ENCODE data around the gene PICALM.

The PICALM gene

GRCh38 chr11:86046116-86046515, 22.8 kb downstream of the PICALM start:
- DNase-seq, result no peak

GRCh38 chr11:86043765-86044503, 24.9 kb downstream of the PICALM start:
- no peak for DNase-seq

GRCh38 chr11:86041975-86042378, 26.9 kb downstream of the PICALM start:
- DNase-seq, result peak in 5 of 6 experiments; percentile 17 to 78 (median 43)

- DNase-seq, result no peak
These were observed 27.7 kb downstream of the PICALM start for GRCh38 chr11:86040919-86041850.

GRCh38 chr11:86039094-86039493, 29.8 kb downstream of the PICALM start:
- DNase-seq, result no peak

- no peak for DNase-seq
These were observed 31.1 kb downstream of the PICALM start for GRCh38 chr11:86037743-86038142.

GRCh38 chr11:86035920-86036319, 33.0 kb downstream of the PICALM start:
- no peak for DNase-seq

GRCh38 chr11:86035164-86035563, 33.7 kb downstream of the PICALM start:
- no peak for DNase-seq

GRCh38 chr11:86034710-86035109, 34.2 kb downstream of the PICALM start:
- DNase-seq, result no peak

- no peak for DNase-seq
These were observed 47.5 kb downstream of the PICALM start for GRCh38 chr11:86021377-86021776.

GRCh38 chr11:86018249-86018648, 50.6 kb downstream of the PICALM start:
- DNase-seq, result no peak

- DNase-seq, result no peak
These were observed 52.4 kb downstream of the PICALM start for GRCh38 chr11:86016451-86016850.

- no peak for DNase-seq
These were observed 53.2 kb downstream of the PICALM start for GRCh38 chr11:86015699-86016098.

GRCh38 chr11:86014221-86014620, 54.7 kb downstream of the PICALM start:
- DNase-seq, result no peak

- DNase-seq, result no peak
These were observed 55.2 kb downstream of the PICALM start for GRCh38 chr11:86013713-86014112.

GRCh38 chr11:86011175-86011574, 57.7 kb downstream of the PICALM start:
- no peak for DNase-seq

GRCh38 chr11:86003654-86004053, 65.2 kb downstream of the PICALM start:
- no peak for DNase-seq

- no peak for DNase-seq
These were observed 66.5 kb downstream of the PICALM start for GRCh38 chr11:86002431-86002830.

- no peak for DNase-seq
These were observed 77.4 kb downstream of the PICALM start for GRCh38 chr11:85991508-85991907.

- no peak for DNase-seq
These were observed 79.1 kb downstream of the PICALM start for GRCh38 chr11:85989746-85990145.

- DNase-seq, result no peak
These were observed 80.1 kb downstream of the PICALM start for GRCh38 chr11:85988780-85989179.

GRCh38 chr11:85977751-85978160, 91.1 kb downstream of the PICALM start:
- no peak for DNase-seq

- DNase-seq, result no peak
These were observed 92.4 kb downstream of the PICALM start for GRCh38 chr11:85976525-85976924.

GRCh38 chr11:85974122-85974521, 94.8 kb downstream of the PICALM start:
- DNase-seq, result no peak
